ENCODE results near the gene CD300C.
"Not testable (repeated sequence)": the region's sequence is repeated elsewhere in the genome, so short reads cannot be mapped to it uniquely, and the experiment has no call there.

Gene CD300C

DNA sequence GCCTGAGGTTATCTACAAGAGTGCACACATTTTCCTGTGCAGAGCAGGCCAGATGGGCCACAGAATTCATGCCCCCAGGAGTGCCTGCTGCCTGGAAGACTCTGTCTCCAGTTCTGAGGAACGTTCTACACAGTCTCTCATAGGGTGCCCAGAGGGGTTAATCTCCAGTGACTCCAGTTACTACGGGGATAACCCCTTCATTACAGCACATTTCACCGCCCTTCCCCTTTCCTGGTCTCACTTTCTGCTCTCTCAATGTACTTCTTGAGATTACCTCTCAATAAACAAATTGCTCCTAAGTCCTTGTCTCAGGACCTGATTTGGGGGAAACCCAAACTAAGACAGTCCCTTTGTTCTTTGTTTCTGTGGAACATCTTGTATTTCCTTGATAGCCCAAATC lies 15.7 kb upstream of the CD300C start:
- no peak for DNase-seq (ENCODE audit: low read depth in 2 of 2)

DNA sequence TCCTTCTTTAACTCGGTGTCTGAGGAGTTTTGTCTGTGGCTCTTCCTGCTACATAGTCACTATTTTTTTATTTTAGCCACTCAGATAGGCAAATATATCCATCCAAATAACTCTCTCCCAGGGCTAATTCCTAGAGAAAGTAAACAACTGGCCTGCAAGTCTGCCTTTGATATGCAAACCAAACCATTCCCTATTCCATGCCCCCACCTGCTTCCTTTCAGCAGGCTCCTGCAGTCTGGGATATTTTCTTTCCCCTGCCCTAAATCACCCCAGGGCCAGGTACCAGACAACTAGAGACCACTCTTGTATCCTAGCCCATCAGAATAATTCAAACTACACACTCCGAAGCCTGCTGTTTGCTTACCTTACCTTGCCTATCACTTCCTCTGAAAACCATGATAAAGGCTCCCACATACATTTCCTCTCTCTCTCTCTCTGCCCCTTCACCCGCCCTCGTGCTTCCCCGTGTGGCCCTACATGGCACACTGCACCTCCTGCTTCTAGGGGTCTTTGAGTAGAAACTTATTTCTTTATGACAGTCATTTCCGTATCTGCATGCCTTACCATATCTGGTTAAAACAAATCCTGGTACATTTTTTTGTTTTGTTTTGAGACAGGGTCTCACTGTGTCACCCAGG lies 13.1 kb upstream of the CD300C start:
- no peak for DNase-seq (ENCODE audit: low read depth in 2 of 2)

DNA sequence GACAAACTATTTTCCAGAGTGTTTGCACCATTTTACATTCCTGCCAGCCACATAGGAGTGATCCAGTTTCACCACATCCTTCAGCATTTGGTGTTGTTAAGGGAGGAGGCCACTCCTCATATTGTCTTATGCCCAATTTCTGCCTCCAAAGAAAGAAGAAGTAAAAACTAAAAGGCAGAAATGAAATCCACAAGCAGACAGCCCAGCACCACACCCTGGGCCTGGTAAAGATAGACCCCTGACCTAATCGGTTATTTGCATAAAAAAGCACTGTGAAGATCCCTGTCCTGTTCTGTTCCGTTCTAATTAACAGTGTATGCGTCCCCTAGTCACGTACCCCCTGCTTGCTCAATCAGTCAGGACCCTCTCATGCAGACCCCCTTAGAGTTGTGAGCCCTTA lies 12.5 kb upstream of the CD300C start:
- not testable (repeated sequence) for DNase-seq (ENCODE audit: low read depth in 2 of 2)

DNA sequence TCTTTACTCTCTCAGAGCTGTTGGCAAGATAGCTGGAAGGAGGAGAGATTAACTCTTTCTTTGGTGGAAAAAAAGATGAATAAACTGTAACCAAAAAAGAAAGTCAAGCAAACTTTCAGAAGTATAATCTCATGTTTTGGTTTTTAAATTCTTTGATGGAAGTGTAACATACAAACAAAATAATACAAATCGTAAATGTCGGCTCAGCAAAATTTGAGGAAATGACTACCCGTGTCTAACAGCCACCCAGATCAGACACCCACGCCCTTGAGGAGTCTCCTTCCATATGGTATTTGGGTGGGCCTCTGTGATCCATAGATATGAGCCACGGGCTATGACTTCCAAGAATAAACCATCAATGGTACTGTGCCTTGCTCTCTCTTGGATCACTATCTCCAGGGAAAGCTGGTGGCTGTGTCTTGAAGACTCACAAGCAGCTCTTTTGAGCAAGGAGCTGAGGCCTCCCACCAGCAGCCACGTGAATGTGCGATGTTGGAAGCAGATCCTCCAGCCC lies 9.6 kb upstream of the CD300C start:
- DNase-seq (ENCODE audit: low read depth in 2 of 2): no peak

DNA sequence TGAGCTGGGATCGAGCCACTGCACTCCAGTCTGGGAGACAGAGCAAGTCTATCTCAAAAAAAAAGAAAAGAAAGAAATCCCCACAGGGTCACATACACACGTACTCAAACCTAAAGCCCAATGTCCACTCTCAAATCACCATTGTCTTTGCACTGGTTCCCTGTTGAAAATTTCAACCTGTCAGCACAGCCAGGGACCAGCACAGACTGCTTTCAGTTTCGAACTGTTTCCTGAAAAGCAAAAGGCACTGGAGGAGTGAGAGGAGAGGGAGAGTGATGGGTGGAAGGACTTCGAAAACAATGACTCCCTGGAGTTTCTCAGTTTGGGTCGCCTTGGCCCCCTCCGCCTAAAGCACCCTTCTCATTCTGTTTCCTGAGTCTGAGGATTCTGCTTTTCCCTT lies 9.0 kb upstream of the CD300C start:
- DNase-seq (ENCODE audit: low read depth in 2 of 2): no peak

DNA sequence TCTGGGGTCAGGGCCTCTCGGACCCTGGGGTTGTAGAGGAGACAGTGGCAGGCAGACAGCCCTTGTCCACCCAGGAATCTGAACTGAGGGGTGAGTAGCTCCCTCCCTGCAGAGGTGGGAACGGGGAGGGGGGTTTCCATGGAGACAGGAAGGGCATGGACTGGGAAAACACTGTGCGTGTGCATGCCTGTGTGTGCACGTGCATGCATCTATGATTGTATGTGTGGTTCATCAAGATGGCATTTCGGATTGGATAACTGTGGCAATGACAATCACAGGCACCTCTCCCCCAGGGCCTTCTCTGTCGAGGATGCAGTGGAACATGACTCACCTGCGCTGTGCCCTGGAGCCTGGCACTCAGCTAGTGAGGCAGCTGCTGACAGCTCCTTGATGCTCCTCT lies 6.1 kb upstream of the CD300C start:
- no peak for DNase-seq (ENCODE audit: low read depth in 2 of 2)

DNA sequence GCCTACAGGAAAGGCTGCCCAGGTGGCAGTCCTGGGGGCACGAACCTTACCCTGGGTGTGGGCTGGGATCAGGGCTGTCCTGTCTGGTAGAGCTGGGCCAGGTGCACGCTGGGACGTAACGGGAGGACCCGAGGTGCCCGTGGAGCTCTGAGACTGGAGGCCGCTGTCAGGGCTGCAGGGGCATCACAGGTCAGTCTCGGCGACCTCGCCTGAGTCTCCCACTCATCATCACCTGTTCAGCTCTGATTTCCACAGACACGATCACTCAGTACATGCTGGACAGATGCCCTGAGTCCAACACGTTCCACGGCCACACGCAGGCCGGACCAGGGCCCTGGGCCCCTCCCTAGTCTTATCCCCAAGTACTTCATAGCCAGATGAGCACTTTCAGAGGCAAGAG lies 4.7 kb upstream of the CD300C start:
- DNase-seq (ENCODE audit: low read depth in 2 of 2): no peak

DNA sequence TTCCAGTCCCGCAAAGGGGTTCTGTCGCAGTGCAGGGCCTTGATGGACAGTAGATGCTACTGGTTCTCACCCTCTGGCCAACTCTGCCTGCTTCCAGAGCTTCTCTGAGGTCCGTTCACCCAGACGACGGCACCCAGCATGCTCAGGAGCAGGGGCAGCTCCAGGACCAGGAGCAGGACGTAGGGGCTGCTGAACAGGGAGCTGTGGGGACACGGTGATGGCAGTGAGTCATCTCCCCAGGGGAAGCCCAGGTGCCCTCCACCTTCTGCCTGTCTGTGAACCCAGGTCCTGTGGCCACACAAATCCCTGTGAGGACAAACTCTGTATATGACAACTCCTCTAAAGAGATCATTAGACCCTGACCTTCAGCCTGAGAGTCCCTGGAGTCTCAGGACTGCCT lies 3.4 kb upstream of the CD300C start:
- DNase-seq (ENCODE audit: low read depth in 2 of 2): no peak

DNA sequence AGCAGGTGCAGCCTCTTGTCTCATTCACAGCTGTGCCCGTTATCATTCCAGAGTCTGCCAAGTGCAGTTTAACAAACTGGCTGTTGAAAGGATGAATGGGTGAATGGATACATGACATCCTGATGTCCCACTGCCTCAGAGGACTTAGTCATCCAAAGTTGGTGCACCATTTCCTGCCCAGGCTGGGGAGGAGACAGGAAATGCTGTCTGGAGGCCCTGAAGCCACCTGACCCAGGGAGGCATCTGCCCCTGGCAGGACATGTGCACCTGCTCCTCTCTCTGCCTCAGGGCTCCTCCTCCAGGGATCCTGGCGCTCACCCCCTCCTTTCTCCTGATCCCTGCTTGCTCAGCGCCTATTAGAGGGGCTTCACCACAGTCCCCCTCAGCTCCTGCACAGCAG lies 1.8 kb upstream of the CD300C start:
- no peak for DNase-seq (ENCODE audit: low read depth in 2 of 2)

DNA sequence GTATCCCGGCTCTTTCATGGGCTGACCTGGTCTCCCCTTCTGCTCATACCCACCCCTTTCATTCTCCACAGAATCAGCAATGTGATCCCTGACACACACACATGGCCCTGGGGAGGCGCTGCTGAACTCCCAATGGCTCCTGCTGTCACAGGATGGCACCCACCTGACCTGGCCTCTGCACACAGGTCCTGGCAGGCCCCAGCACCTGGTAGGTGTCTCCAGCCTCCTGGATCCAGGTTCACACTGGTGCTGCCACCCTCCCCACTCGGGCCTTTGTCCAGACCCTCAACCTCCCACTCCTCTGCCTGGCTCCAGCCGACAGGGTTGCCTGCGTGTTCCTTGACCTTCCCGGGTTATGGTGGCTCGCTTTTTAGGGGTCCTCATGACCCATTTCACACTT lies 1.3 kb upstream of the CD300C start:
- no peak for DNase-seq (ENCODE audit: low read depth in 2 of 2)

DNA sequence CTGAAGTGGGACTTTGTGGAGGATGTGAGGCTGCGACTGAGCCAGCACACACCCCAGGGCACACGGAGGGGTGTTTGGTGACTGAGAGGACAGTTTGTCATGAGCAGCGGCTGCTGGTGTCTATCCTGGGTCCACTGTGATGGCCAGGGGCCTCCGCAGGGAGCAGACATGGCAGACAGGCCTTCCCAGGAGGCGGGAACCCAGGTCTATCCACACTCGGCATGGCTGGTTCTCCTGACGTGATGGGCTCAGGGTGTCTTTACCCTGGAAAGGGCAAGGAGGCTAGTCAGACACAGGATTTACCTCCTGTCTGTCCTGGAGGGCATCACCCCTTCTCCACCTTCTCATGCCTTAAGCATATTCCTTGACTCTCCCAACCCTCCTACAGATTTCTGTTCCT lies 671 bp upstream of the CD300C start:
- DNase-seq (ENCODE audit: low read depth in 2 of 2): no peak

DNA sequence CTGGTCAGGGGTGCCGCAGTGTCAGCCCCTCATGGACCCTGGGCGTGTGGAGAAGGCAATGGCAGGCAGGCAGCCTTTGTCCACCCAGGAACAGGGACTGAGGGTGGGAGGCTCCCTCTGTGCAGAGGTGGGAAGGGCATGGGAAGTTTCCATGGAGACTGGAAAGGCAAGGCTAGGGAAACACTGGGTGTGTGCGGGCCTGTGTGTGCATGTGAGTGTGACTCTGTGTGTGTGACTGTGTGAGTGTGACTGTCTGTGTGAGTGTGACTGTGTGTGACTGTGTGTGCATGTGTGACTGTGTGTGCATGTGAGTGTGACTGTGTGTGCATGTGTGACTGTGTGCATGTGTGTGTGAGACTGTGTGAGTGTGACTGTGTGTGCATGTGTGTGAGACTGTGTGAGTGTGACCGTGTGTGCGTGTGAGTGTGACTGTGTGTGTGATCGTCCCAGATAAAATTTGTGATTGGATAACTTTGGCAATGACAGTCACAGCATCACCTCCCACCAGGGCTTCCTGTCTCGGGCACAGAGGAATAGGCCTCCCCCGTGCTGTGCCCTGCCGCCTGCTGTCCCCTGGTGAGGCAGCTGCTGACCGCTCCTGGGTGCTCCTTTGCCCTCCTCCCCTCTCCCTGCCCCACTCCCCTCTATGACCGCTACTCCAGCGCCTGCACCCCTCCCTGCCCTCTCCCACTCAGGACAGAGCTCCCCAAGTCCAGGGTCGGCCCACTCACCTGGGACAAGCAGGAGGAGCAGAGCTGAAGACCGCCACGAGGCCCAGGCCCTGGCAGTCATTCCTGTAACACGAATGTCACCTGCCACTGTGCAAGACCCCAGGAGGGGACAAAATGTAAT lies 698 bp downstream of the CD300C start:
- DNase-seq (ENCODE audit: low read depth in 2 of 2): no peak

DNA sequence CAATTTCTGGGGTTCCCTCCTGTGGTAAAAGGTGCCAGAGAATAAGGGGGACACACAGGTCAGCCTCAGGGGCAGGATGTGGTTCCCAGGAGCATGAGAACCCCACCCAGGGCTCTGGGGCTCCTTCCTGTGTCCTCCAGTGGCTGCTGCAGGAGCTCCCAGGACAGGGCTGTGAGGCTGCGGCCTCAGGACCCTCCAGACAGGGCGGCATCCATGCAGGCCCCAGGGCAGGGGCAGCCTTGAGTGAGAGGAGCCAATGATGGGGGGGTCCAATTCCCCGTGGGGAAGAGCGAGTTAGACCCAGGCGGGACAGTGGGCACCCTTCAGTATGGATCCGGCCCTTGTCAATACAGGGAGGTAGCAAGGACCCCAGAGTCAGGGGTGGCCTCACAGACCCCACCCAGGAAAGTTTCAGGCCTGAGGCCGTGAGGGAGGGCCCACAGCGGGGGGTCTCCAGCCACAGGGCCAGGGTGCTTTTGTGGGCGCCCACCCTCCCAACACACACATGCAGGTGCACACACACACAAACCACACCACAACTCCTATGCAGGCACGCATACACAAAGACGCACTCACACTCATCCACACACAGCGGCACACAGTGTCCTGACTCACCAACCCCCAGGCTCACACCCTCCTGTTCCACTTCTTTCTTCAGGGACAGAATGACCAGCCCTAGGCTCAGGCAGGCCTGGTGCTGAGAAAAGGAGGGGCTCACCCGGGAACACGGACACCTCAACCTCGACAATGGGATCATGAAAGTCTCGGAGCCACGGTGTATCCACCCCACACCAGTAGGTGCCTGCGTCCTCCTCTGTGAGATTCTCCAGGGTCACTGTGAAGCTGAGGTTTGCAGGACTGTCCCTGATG lies 1.8 kb downstream of the CD300C start:
- no peak for DNase-seq (ENCODE audit: low read depth in 2 of 2)

DNA sequence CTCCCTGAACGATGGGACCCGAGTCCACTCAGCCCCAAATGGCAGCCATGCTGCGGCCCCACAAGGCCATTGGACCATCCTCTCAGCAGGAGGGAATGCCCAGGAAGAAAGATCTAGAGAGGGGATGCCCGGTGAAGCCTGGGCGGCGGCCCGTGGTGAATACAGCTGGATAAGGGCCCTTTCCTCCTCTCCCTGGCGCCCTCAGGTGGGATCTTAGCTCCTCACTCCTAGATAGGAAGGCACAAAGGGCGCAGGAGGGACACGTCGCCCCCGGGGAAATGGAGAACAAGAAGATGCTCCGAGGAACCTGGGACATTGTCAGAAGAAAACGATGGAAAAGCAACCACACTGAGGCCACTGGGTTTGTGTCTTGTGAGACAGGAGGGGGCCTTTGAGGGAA lies 2.5 kb downstream of the CD300C start:
- DNase-seq (ENCODE audit: low read depth in 2 of 2): no peak

DNA sequence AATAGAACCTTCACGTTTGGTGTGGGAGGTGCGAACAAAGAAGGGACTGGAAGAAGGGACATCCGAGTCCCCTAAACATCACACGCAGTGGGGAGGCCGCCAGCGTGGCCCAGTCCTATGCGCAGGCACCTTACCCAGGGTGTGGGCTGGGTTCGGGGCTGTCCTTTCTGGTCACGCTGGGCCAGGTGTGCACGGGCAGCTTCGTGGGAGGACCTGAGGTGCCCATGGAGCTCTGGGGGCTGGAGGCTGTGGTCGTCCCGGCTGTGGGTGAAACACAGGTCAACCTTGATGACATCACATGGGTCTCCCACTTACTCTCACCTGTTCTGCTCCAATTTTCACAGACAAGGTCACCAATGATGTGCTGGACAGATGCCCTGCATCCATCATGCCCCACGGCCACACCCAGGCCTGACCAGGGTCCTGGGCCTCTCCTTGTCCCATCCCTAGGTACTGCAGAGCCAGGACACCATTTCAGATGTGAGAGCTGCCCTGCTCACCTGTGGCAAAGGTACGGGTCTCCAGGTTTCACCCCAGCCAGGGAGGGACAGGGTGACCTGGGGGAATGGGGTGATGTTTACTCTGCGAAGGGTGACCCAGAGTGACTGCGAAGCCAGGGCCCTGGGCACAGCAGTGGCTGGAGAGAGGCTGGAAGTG lies 3.1 kb downstream of the CD300C start:
- no peak for DNase-seq (ENCODE audit: low read depth in 2 of 2)

DNA sequence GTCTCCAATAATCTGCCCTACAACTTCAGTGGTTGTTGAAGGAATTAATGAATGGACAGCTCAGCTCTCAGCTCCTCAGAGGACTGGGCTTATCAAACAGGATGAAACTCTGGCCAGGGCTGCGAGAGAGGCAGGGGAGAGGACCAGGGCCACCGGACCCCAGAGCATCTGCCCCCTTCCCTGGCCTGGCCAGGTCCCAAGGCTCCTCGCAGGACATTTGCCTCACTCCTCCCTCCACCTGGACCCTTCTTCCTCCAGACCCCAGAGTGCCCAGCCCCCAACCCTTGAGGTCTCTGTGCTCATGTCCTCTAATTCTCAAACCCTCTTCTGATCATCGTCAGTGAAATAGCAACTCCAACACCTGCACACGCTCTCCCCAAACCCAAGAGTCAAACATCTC lies 3.7 kb downstream of the CD300C start:
- DNase-seq (ENCODE audit: low read depth in 2 of 2): no peak

DNA sequence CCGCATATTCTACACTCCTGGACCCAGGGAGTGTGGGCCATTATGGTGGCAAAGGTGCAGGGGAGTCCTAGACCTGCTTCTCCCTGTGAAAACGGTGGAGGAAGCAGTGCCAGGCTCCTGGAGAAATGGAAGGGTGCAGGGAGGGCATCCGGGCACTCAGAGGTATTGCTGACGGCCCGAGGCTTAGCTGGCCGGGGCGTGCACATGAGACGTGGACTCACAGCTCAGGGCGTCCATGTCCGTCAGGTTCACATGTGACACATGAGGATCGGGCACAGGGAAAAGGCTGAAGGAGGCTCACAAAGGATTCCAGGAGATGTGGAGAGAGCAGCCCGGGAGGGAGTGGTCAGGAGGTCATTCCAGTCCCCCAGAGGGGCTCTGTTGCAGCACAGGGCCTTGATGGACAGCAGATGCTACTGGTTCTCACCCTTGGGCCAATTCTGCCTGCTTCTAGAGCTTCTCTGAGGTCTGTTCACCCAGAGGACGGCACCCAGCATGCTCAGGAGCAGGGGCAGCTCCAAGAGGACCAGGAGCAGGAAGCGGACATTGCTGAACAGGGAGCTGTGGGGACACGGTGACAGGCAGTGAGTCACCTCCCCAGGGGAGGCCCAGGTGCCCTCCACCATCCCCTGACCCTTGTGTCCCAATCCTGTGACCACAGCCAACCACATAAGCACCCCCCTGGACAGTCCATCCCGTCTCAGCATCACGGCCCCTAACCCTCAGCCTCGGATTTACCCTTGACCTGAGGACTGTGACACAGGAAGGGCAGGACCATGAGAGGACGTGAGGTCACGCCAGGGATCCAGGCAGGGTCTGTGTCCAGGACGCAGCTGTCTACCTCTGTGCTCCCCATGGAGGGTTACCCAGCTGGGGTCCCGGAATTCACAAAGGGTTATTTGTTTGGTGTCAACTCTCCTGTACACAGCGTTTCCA lies 4.5 kb downstream of the CD300C start:
- DNase-seq (ENCODE audit: low read depth in 2 of 2): no peak

DNA sequence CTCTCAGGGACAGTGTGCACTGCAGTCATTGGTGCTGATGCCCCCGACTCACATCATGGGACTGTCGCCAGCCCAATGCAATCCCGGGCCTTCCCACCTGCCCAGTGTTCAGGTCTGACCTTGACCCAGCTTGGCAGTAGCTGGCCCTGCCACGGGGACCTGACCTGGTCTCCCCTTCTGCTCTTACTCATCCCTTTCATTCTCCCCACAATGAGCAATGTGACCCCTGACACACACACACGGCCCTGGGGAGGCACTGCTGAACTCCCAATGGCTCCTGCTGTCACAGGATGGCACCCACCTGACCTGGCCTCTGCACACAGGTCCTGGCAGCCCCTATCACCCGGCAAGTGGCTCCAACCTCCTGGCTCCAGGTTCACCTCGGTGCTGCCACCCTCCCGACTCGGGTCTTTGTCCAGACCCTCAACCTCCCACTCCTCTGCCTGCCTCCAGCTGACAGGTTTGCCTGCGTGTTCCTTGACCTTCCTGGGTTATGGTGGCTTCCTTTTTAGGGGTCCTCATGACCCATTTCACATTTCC lies 6.6 kb downstream of the CD300C start:
- no peak for DNase-seq (ENCODE audit: low read depth in 2 of 2)

DNA sequence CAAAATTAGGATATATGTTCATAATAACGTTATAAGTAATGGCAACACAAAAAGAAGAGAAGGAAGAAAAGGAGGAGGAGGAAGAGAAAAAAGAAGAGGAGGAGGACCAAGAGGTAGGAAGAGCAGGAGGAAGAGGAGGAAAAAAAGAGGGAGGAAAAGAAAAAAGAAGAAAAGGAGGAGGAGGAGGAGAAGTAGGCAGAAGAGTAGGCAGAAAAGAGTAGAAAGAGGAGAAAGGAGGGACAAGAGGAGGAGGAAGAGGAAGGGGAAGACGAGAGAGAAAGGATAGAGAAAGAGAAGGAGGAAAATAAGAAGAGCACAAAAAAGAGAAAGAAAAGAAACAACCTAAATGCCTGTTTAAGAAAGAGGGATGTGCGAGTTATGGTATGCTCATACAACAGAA lies 9.0 kb downstream of the CD300C start:
- no peak for DNase-seq (ENCODE audit: low read depth in 2 of 2)

DNA sequence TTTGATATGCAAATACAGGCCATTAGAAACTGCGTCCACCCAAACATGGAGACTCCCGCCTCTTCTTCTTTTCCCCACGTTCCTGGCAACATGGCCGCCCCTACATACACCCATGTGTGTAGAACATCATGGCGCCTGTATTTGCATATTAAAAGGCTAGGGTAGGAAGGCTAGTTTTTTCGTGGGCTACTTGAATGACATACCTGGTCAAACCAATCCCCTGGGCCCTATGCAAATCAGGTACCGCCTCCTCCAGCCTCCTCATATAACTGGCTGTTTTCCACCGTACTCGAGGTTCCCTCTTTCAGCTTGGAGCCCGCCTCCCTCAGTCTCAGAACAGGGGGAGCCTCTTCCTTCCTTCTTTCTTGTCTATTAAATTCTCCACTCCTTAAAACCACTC lies 13.8 kb downstream of the CD300C start:
- DNase-seq (ENCODE audit: low read depth in 2 of 2): no peak

Data from fibroblast of skin of left quadriceps (primary cell).